ENCODE data around the gene EIF4A2.

EIF4A2 gene

GRCh38 chr3:186783058-186783730 is at the start of gene EIF4A2:
TSS of gene EIF4A2 (plus strand) at chr3:186783577. CDS start at chr3:186783611, 34 bp downstream.
- peak; percentile 89 for DNase-seq (ENCODE audit: low spot score)

- no peak for DNase-seq (ENCODE audit: low spot score)
Measured at GRCh38 chr3:186742618-186743380, 40.6 kb upstream of the EIF4A2 start.

GRCh38 chr3:186743666-186744065 is 39.7 kb upstream of the EIF4A2 start:
- DNase-seq (ENCODE audit: low spot score), result no peak

- peak; percentile 21 for DNase-seq (ENCODE audit: low spot score)
Measured at GRCh38 chr3:186746008-186746407, 37.4 kb upstream of the EIF4A2 start.

DNA sequence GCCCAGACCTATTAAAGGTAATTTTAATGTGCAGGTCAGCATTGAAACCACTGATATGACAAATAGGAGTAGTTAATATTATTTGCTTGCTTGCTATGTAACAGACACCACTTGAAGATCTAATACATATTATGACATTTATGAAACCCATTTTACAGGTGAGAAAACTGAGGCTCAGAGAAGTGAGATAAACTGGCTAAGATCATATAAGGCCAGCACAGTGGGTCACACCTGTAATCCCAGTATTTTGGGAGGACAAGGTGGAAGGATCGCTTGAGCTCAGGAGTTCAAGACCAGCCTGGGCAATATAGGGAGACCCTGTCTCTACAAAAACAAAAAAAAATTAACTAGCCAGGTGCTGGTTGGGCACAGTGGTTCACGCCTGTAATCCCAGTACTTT is 33.1 kb upstream of the EIF4A2 start:
- no peak for DNase-seq (ENCODE audit: low spot score)

DNA sequence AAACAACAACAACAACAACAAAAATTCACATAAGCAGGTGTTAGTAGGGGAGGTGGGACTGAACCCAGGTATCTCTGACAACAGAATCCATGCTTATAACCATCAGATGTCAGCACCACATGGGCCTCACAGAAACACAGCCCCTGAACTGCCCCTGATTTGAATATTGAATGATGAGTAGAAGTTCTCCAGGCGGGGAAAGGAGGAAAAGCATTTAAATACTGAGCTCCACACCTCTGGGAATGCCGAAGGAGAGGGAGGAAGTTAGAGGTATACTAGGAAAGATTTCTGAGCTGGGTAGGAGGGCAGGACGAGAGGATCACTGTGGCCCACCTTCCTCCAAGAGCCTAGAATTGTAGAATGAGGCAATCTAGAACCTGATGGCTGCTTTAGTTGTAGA is 31.9 kb upstream of the EIF4A2 start:
- DNase-seq (ENCODE audit: low spot score), result no peak

GRCh38 chr3:186754006-186754405 is 29.4 kb upstream of the EIF4A2 start:
- DNase-seq (ENCODE audit: low spot score), result no peak

DNA sequence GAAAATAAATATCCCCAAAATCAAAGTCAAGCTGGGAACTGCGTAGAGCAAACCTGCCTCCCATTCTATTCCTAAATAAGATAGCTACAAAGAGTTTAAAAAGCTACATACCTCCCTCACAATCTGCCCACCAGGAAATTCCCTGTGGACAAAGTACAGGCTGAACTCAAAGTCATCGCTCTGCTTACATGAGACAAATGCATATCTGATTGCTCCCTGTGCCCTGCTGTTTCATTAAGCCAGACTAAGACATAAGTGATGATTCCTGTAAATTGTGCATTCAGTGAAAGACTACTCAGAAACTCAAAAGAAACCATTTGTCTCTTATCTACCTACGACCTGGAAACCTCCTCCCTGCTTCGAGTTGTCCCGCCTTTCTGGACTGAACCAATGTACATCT is 28.5 kb upstream of the EIF4A2 start:
- DNase-seq (ENCODE audit: low spot score), result no peak

DNA sequence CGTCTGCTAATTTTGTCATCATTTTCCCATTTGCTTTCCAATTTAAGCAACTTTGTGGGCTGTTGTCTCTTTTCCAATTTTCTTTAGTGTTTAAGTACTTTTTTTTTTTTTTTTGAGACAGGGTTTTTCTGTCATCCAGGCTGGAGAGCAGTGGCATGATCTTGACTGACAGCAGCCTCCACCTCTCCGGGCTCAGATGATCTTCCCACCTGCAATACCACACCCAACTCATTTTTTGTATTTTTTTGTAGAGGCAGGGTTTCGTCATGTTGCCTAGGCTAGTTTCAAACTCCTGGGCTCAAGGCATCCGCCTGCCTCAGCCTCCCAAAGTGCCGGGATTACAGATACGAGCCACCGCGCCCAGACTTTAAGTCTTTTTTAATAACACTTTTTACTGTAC is 26.2 kb upstream of the EIF4A2 start:
- no peak for DNase-seq (ENCODE audit: low spot score)

GRCh38 chr3:186757686-186758220 is 25.6 kb upstream of the EIF4A2 start:
- DNase-seq (ENCODE audit: low spot score), result no peak

- peak; percentile 30 for DNase-seq (ENCODE audit: low spot score)
Measured at GRCh38 chr3:186759231-186759930, 24.0 kb upstream of the EIF4A2 start.

GRCh38 chr3:186760141-186760833 is 23.1 kb upstream of the EIF4A2 start:
- peak; percentile 73 for DNase-seq (ENCODE audit: low spot score)

DNA sequence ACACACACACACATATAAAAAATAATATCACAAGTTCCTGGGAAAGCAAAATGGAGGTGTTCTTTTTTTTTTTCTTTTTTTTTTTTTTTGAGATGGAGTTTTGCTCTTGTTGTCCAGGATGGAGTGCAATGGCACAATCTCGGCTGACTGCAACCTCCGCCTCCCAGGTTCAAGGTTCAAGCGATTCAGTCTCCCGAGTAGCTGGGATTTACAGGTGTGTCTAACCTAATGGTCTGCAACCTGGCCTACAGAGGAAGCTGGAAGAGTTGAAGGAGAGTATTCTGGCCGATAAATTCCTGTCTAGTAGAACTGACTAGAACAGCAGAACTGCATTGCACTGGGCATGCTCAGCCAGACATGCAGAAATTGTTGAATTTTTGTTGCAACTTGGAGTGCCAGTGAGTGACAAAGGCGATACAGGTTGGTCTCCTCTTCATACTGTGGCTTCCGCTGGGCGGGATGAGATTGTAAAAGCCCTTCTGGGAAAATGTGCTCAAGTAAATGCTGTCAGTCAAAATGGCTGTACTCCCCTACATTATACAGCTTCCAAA is 22.4 kb upstream of the EIF4A2 start:
- no peak for DNase-seq (ENCODE audit: low spot score)

DNA sequence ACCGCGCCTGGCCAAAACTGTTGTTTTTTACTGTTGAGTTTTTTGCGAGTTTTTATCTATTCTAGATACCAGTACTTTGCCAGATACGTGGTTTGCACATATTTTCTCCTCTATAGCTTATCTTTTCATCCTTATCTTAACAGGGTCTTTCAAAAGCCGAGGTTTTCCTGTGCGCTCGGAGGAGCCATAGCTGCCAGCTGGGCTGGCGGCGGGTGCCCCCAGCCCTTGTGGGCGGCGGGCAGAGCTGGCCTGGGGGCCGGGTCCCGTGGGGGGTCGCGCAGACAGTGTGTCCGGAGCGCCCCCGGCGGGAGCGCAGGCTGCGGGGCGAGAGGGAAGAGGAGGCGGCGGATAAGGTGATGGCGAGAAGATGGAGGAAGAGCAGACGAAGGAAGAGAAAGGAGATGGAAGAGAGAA is 11.1 kb upstream of the EIF4A2 start:
- DNase-seq (ENCODE audit: low spot score), result no peak

DNA sequence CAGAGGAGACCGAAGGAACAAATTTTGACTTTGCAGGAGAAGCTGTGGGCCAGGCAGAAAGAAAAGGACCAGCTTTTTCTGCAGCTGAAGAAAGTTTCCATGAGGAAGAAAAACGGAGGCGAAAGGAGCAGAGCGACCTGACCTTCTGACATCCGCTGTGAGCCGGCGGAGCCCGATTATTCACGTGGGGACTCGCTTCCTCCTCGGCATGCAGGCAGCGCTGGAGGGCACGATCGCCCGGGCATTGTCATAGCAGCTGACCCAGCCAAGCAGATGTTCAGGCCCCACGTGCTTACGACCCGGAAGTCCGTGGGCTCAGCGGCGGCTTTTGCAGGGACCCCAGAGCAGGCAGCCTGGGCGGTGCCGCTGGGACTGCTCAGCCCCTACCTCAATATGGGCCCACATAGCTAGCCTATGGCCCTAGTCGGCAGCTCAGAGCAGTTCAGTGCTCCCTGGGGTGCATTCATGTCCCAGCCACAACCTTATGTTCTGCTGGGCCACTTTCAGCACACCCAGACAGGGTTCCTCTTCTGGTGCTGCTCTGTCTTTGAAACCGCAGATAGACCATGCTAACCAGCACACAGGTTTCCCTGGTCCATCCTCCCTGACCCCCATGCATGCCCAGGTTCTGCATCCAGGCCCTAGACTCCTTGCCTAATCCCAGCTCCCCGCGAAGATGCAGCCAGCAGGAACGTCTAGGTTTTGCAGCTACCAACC is 10.5 kb upstream of the EIF4A2 start:
- no peak for DNase-seq (ENCODE audit: low spot score)

GRCh38 chr3:186775999-186776398 is 7.4 kb upstream of the EIF4A2 start:
- DNase-seq (ENCODE audit: low spot score), result no peak

- no peak for DNase-seq (ENCODE audit: low spot score)
Measured at GRCh38 chr3:186779204-186779603, 4.2 kb upstream of the EIF4A2 start.

GRCh38 chr3:186782542-186783057 is 777 bp upstream of the EIF4A2 start:
- peak; percentile 50 for DNase-seq (ENCODE audit: low spot score)

GRCh38 chr3:186783731-186784515 is 546 bp downstream of the EIF4A2 start:
- DNase-seq (ENCODE audit: low spot score), result peak; percentile 53

Measured in SW480 (cell line).